Measurements from ENCODE around the gene PSME4.
"Not testable (repeated sequence)": the region's sequence is repeated elsewhere in the genome, so short reads cannot be mapped to it uniquely, and the experiment has no call there.

Gene PSME4

DNA sequence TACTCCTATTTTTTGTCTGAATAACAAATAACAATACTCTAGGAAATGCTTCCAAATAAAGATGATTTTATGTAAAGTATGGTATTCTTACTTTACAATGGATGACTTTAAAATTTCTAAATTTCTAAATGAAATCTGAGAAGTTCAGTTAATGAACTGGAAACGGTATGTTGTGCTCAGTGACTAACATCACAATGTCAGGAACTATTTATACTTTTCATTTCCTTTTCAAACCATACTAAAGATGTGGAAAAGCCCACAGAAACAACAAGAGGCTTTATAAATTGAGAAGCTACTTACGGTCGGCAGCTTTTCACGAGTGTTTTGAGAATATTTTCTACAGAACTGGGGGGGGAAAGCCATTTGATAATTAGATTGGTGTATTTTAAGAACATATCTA lies 31.1 kb downstream of the PSME4 start:
- H3K36me3 ChIP-seq (ENCODE audit: insufficient read depth, low read length): peaks cover 75% of the 10 kb centered on the region

DNA sequence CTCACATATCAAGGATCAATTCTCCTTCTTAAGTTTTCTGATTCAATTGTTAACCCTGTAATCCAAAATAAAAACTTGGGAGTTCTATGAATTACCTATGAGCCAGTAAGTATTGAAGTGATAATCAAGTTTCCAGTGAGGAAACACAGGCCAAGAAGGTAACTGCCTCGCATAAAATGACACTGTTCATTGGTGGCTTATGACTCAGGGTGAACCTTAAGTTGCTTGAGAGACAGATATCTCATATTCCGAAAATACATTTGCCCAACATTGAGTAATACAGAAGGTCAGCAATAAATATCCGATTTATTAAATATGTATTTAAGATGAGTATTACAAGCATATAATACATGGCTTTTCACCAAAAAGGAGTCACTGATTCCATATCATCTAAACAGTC lies 31.9 kb downstream of the PSME4 start:
- DNase-seq: no peak
- no peaks in the 10 kb centered on the region for H3K4me1 ChIP-seq (ENCODE audit: insufficient read depth, low read length)
- no peaks in the 10 kb centered on the region for H4K20me1 ChIP-seq (ENCODE audit: insufficient read depth, low read length)
- no peak overlapping the region for H3K9ac ChIP-seq (ENCODE audit: low read depth, low read length)
- TF ChIP-seq, protein P1, sequence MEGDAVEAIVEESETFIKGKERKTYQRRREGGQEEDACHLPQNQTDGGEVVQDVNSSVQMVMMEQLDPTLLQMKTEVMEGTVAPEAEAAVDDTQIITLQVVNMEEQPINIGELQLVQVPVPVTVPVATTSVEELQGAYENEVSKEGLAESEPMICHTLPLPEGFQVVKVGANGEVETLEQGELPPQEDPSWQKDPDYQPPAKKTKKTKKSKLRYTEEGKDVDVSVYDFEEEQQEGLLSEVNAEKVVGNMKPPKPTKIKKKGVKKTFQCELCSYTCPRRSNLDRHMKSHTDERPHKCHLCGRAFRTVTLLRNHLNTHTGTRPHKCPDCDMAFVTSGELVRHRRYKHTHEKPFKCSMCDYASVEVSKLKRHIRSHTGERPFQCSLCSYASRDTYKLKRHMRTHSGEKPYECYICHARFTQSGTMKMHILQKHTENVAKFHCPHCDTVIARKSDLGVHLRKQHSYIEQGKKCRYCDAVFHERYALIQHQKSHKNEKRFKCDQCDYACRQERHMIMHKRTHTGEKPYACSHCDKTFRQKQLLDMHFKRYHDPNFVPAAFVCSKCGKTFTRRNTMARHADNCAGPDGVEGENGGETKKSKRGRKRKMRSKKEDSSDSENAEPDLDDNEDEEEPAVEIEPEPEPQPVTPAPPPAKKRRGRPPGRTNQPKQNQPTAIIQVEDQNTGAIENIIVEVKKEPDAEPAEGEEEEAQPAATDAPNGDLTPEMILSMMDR (IDR thresholded peaks at IDR 0.05; ENCODE audit: borderline replicate concordance, extremely low read depth, low read length, poor library complexity, severe bottlenecking): no peak
- no peak for TF ChIP-seq EZH2 (IDR thresholded peaks at IDR 0.05; ENCODE audit: borderline replicate concordance, low read depth, low read length, severe bottlenecking)
- no peak overlapping the region for H2AFZ ChIP-seq (ENCODE audit: low read depth, low read length)
- no peak for ATAC-seq (ENCODE audit: insufficient read depth, low read depth)
- H3K4me2 ChIP-seq (ENCODE audit: insufficient read depth, low read length): no peak overlapping the region
- no peaks in the 10 kb centered on the region for H3K27me3 ChIP-seq (ENCODE audit: insufficient read depth, low read length, poor library complexity)
- no peak overlapping the region for H3K4me3 ChIP-seq (ENCODE audit: low read depth in 1 of 2, low read length in 2 of 2)
- H3K27ac ChIP-seq (ENCODE audit: low read length): no peak overlapping the region
- peaks cover 76% of the 10 kb centered on the region for H3K36me3 ChIP-seq (ENCODE audit: insufficient read depth, low read length)
- H3K9me3 ChIP-seq (ENCODE audit: insufficient read depth, low read length, severe bottlenecking): no peaks in the 10 kb centered on the region
- peaks cover 4% of the 10 kb centered on the region; the same call in 1 of the 2 replicates for H3K79me2 ChIP-seq (ENCODE audit: insufficient read depth, low read length)

More for the DNA sequence above, 31.1 kb downstream of the PSME4 start:
- TF ChIP-seq, protein P1 (IDR thresholded peaks at IDR 0.05; ENCODE audit: borderline replicate concordance, extremely low read depth, low read length, poor library complexity, severe bottlenecking): no peak
- Histone ChIP-seq H3K4me2 (ENCODE audit: insufficient read depth, low read length) (no peak overlapping the region), H3K9ac (ENCODE audit: low read depth, low read length) (no peak overlapping the region), H3K9me3 (ENCODE audit: insufficient read depth, low read length, severe bottlenecking) (no peaks in the 10 kb centered on the region), H2AFZ (ENCODE audit: low read depth, low read length) (no peak overlapping the region), H3K4me1 (ENCODE audit: insufficient read depth, low read length) (no peaks in the 10 kb centered on the region), H3K79me2 (ENCODE audit: insufficient read depth, low read length) (peaks cover 4% of the 10 kb centered on the region; the same call in 1 of the 2 replicates), H3K27ac (ENCODE audit: low read length) (no peak overlapping the region), H3K27me3 (ENCODE audit: insufficient read depth, low read length, poor library complexity) (no peaks in the 10 kb centered on the region), H3K4me3 (ENCODE audit: low read depth in 1 of 2, low read length in 2 of 2) (no peak overlapping the region), H4K20me1 (ENCODE audit: insufficient read depth, low read length) (no peaks in the 10 kb centered on the region)
- ATAC-seq (ENCODE audit: insufficient read depth, low read depth) (no peak), DNase-seq (no peak)

DNA sequence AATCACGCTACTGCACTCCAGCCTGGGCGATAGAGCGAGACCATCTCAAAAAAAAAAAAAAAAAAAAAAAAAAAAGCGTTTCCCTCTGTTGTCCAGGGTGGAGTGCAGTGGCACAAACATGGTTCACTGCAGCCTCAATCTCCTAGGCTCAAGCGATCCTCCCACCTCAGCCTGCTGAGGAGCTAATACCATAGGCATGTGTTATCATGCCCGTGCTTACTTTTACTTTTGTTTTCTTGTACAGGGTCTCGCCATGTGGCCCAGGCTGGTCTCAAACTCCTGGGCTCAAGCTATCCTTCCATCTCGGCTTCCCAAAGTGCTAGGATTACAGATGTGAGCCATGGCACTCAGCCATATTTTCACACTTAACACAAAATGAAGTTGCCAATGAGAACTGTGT lies 37.5 kb downstream of the PSME4 start:
- DNase-seq: no peak
- Histone ChIP-seq H3K36me3 (ENCODE audit: insufficient read depth, low read length) (peaks cover 93% of the 10 kb centered on the region), H3K4me3 (ENCODE audit: low read depth in 1 of 2, low read length in 2 of 2) (no peak overlapping the region), H3K27me3 (ENCODE audit: insufficient read depth, low read length, poor library complexity) (no peaks in the 10 kb centered on the region), H3K9ac (ENCODE audit: low read depth, low read length) (no peak overlapping the region), H3K79me2 (ENCODE audit: insufficient read depth, low read length) (no peaks in the 10 kb centered on the region), H3K9me3 (ENCODE audit: insufficient read depth, low read length, severe bottlenecking) (no peaks in the 10 kb centered on the region), H3K4me1 (ENCODE audit: insufficient read depth, low read length) (no peaks in the 10 kb centered on the region), H3K27ac (ENCODE audit: low read length) (no peak overlapping the region), H3K4me2 (ENCODE audit: insufficient read depth, low read length) (no peak overlapping the region), H2AFZ (ENCODE audit: low read depth, low read length) (no peak overlapping the region), H4K20me1 (ENCODE audit: insufficient read depth, low read length) (no peaks in the 10 kb centered on the region)
- TF ChIP-seq EZH2 (IDR thresholded peaks at IDR 0.05; ENCODE audit: borderline replicate concordance, low read depth, low read length, severe bottlenecking): no peak
- TF ChIP-seq, protein P1 (IDR thresholded peaks at IDR 0.05; ENCODE audit: borderline replicate concordance, extremely low read depth, low read length, poor library complexity, severe bottlenecking): no peak
- peak; percentile 66 for ATAC-seq (ENCODE audit: insufficient read depth, low read depth)

DNA sequence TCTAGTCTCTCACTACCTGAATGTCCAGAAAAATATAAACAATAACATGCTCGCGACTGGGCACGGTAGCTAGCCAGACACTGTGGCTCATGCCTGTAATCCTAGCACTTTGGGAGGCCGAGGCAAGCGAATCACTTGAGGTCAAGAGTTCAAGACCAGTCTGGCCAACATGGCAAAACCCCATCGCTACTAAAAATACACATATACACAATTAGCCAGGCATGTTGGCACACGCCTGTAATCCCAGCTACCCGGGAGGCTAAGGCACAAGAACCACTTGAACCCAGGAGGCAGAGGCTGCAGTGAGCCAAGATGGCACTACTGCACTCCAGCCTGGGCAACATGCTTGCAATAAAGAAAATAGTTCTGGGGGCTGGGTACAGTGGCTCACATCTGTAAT lies 44.5 kb downstream of the PSME4 start:
- not testable (repeated sequence) for H3K27ac ChIP-seq (ENCODE audit: low read length); H3K27me3 ChIP-seq (ENCODE audit: insufficient read depth, low read length, poor library complexity); H4K20me1 ChIP-seq (ENCODE audit: insufficient read depth, low read length); ATAC-seq (ENCODE audit: insufficient read depth, low read depth); H3K9me3 ChIP-seq (ENCODE audit: insufficient read depth, low read length, severe bottlenecking); H3K4me1 ChIP-seq (ENCODE audit: insufficient read depth, low read length); H3K4me3 ChIP-seq (ENCODE audit: low read depth in 1 of 2, low read length in 2 of 2); H3K9ac ChIP-seq (ENCODE audit: low read depth, low read length); H3K79me2 ChIP-seq (ENCODE audit: insufficient read depth, low read length); H2AFZ ChIP-seq (ENCODE audit: low read depth, low read length); DNase-seq; H3K4me2 ChIP-seq (ENCODE audit: insufficient read depth, low read length)
- H3K36me3 ChIP-seq (ENCODE audit: insufficient read depth, low read length): peaks cover 87% of the 10 kb centered on the region

Measured in DND-41 (cell line).